PC-3 (cell line): Measurements from ENCODE around the gene ANKRD1. TPM values are rescaled to one million over a fixed set of nuclear protein-coding genes. Genes with fewer than 3 reads are reported as not detected.

Experiments
- ATAC-seq: fragments of 200-7000 bp; cut with Tn5 transposase; 2 replicates; pipeline ENCODE4 v1.9.1; 2020; ENCODE audit warnings: mild to moderate bottlenecking, moderate library complexity
- BruUV-seq: library from RNA; stranded (reverse); fragments of 400-500 nt; replicated peaks from 2 replicates; lab custom pipeline; 2021; lab: Mats Ljungman, UMichigan
- CTCF ChIA-PET: fragments of 300-600 bp; sonication (Branson Sonifier 250); formaldehyde crosslinking; loops from one replicate; lab custom pipeline; 2022; ENCODE audit warnings: antibody characterized with exemption; lab: Charles Lee
- POLR2A ChIA-PET: fragments of 300-600 bp; sonication (Branson Sonifier 250); formaldehyde crosslinking; loops from one replicate; lab custom pipeline; 2022; ENCODE audit warnings: antibody characterized with exemption; ENCODE audit not compliant: unreplicated experiment; lab: Charles Lee
- DNase-seq: peaks from one replicate; pipeline ENCODE4 v3.0.0-alpha.2; 2015
- H2AFZ ChIP-seq: fragments of 300-600 bp; sonication (generic); 2 replicates; pipeline ENCODE4 v1.6.0; 2016; ENCODE audit warnings: antibody characterized with exemption, low read length
- H3F3A ChIP-seq: fragments of 300-600 bp; sonication (generic); one replicate; pipeline ENCODE4 v1.6.0; 2017; ENCODE audit warnings: antibody characterized with exemption, low read length, control low read depth, mild to moderate bottlenecking; ENCODE audit not compliant: unreplicated experiment
- H3K27ac ChIP-seq: fragments of 300-600 bp; sonication (generic); 2 replicates; pipeline ENCODE4 v1.5.1; 2016; ENCODE audit warnings: mild to moderate bottlenecking, low read length
- H3K27me3 ChIP-seq: fragments of 300-600 bp; sonication (generic); 2 replicates; pipeline ENCODE4 v1.6.1; 2016; ENCODE audit warnings: low read length, mixed read lengths
- H3K36me3 ChIP-seq: fragments of 300-600 bp; sonication (generic); 2 replicates; pipeline ENCODE4 v1.6.1; 2016; ENCODE audit warnings: low read depth, mixed run types, low read length, mixed read lengths
- H3K4me1 ChIP-seq: fragments of 300-600 bp; sonication (generic); 2 replicates; pipeline ENCODE4 v1.5.1; 2016; ENCODE audit warnings: low read length; ENCODE audit not compliant: insufficient read depth
- H3K4me2 ChIP-seq: fragments of 300-600 bp; sonication (generic); 2 replicates; pipeline ENCODE4 v1.6.0; 2016; ENCODE audit warnings: low read length
- H3K4me3 ChIP-seq: fragments of 300-600 bp; sonication (generic); 2 replicates; pipeline ENCODE4 v1.5.1; 2016; ENCODE audit warnings: mild to moderate bottlenecking, low read length, mixed read lengths
- H3K79me2 ChIP-seq: fragments of 300-600 bp; sonication (generic); 2 replicates; pipeline ENCODE4 v1.6.1; 2017; ENCODE audit warnings: low read length, mixed read lengths
- H3K9ac ChIP-seq: fragments of 300-600 bp; sonication (generic); 2 replicates; pipeline ENCODE4 v1.6.0; 2016; ENCODE audit warnings: mild to moderate bottlenecking, low read length
- H3K9me2 ChIP-seq: fragments of 300-600 bp; sonication (generic); replicated peaks from 2 replicates; pipeline ENCODE4 v1.6.1; 2016; ENCODE audit warnings: mixed run types, low read length, mixed read lengths
- H3K9me3 ChIP-seq: fragments of 300-600 bp; sonication (generic); 2 replicates; pipeline ENCODE4 v1.6.1; 2016; ENCODE audit warnings: low read length, mixed read lengths
- H4K20me1 ChIP-seq: fragments of 300-600 bp; sonication (generic); 2 replicates; pipeline ENCODE4 v1.6.1; 2016; ENCODE audit warnings: low read length, mixed read lengths
- CTCF ChIP-seq: fragments of 300-600 bp; sonication (generic); conservative IDR thresholded peaks from 2 replicates; pipeline ENCODE4 v1.5.1; 2017; ENCODE audit warnings: antibody characterized with exemption, low read depth, mild to moderate bottlenecking, low read length
- EZH2 ChIP-seq: fragments of 300-600 bp; sonication (generic); IDR thresholded peaks from one replicate; pipeline ENCODE4 v1.6.1; 2017; ENCODE audit warnings: antibody characterized with exemption, mild to moderate bottlenecking, low read length; ENCODE audit not compliant: unreplicated experiment
- EZH2phosphoT487 ChIP-seq: fragments of 300-600 bp; sonication (generic); IDR thresholded peaks from 2 replicates; pipeline ENCODE4 v1.6.1; 2018; ENCODE audit warnings: mild to moderate bottlenecking, antibody characterized with exemption, low read length, borderline replicate concordance
- intact Hi-C: fragments of 100-400 bp; cut with micrococcal nuclease; formaldehyde crosslinking; loops from 2 replicates; pipeline ENCODE4 v1.9.0; 2023
- total RNA-seq: library from RNA; depleted of rRNA; stranded (reverse); fragments of >200 nt; gene quantifications from 2 replicates; pipeline ENCODE4 v1.2.3, GENCODE V29; 2014

Gene ANKRD1
- total RNA-seq, 1 experiment from 2014 or later, result 2.8 TPM

- H3K4me1 ChIP-seq, result peaks cover 22% of the 10 kb centered on the region
- H2AFZ ChIP-seq, result no peak overlapping the region
- TF ChIP-seq CTCF (no peak), EZH2 (no peak), EZH2phosphoT487 (no peak)
- H3K36me3 ChIP-seq, result no peaks in the 10 kb centered on the region
- no peaks in the 10 kb centered on the region for H3K79me2 ChIP-seq
- no peaks in the 10 kb centered on the region for H4K20me1 ChIP-seq
- H3K27ac ChIP-seq, result no peak overlapping the region
- H3K4me2 ChIP-seq, result no peak overlapping the region
- no peaks in the 10 kb centered on the region for H3F3A ChIP-seq
- no peaks in the 10 kb centered on the region for H3K9me3 ChIP-seq
- no peak overlapping the region for H3K4me3 ChIP-seq
- intact Hi-C loops, result loop anchor here (10.0 kb wide), 1 partner anchor 167 kb away; no protein-coding TSS in a partner anchor
- no peaks in the 10 kb centered on the region for H3K27me3 ChIP-seq
- H3K9me2 ChIP-seq, result no peaks in the 10 kb centered on the region
- BruUV-seq, result no TSS peak
- CTCF ChIA-PET, result interaction anchor here (0.6 kb wide), 1 partner anchor 145 kb away, joined by 3 read pairs; no protein-coding TSS in a partner anchor
- POLR2A ChIA-PET, result no interaction called here
- no peak for DNase-seq
- H3K9ac ChIP-seq, result no peak overlapping the region
- no peak for ATAC-seq
Measured at GRCh38 chr10:90917968-90918318, 2.9 kb downstream of the ANKRD1 start.

- intact Hi-C loops, result loop anchor here (10.0 kb wide), 1 partner anchor 167 kb away; no protein-coding TSS in a partner anchor
- no peak overlapping the region for H3K27ac ChIP-seq
- H3K79me2 ChIP-seq, result no peaks in the 10 kb centered on the region
- DNase-seq (no peak), ATAC-seq (no peak)
- H3K9me2 ChIP-seq, result no peaks in the 10 kb centered on the region
- no peaks in the 10 kb centered on the region for H3K27me3 ChIP-seq
- ChIA-PET CTCF (interaction anchor here (0.6 kb wide), 1 partner anchor 146 kb away, joined by 3 read pairs; no protein-coding TSS in a partner anchor), POLR2A (no interaction called here)
- no peaks in the 10 kb centered on the region for H3F3A ChIP-seq
- no peaks in the 10 kb centered on the region for H4K20me1 ChIP-seq
- H3K9ac ChIP-seq, result no peak overlapping the region
- TF ChIP-seq EZH2phosphoT487 (no peak), EZH2 (no peak), CTCF (no peak)
- H3K4me3 ChIP-seq, result no peak overlapping the region
- H3K36me3 ChIP-seq, result no peaks in the 10 kb centered on the region
- no peak overlapping the region for H3K4me2 ChIP-seq
- H3K9me3 ChIP-seq, result no peaks in the 10 kb centered on the region
- H2AFZ ChIP-seq, result no peak overlapping the region
- BruUV-seq, result no TSS peak
- peaks cover 22% of the 10 kb centered on the region for H3K4me1 ChIP-seq
Measured at GRCh38 chr10:90917238-90917967, 3.5 kb downstream of the ANKRD1 start.
